ENCODE measurements around the gene TMEM53. TPM values are rescaled to one million over a fixed set of nuclear protein-coding genes. Genes with fewer than 3 reads are reported as not detected.

Gene TMEM53
- total RNA-seq, 4 donors from 2014 or later = 3.9 to 10.4 (median 8.0) TPM

GRCh38 chr1:44693900-44694299 lies 19.6 kb upstream of the TMEM53 start:
- DNase-seq = no peak
- no peak overlapping the region for H3K4me3 ChIP-seq (replicated peaks in 1 of 3)
- TF ChIP-seq POLR2A (IDR thresholded peaks at IDR 0.05) = no peak
- TF ChIP-seq CTCF (IDR thresholded peaks at IDR 0.05) = no peak
- H3K27ac ChIP-seq = no peak overlapping the region
- WGBS, 2 donors = 94 to 99% methylated on average over 3 of the region's 3 CpGs
- no peaks in the 10 kb centered on the region for H3K36me3 ChIP-seq
- no peaks in the 10 kb centered on the region for H3K9me3 ChIP-seq
- no peaks in the 10 kb centered on the region for H3K4me1 ChIP-seq
- intact Hi-C loops (cut with DNase I) = no loop called here
- no peaks in the 10 kb centered on the region for H3K27me3 ChIP-seq

- TF ChIP-seq CTCF (IDR thresholded peaks at IDR 0.05) = no peak
- no peak for TF ChIP-seq POLR2A (IDR thresholded peaks at IDR 0.05)
- no peak for DNase-seq
- WGBS, 2 donors = 85% methylated on average over 2 of the region's 2 CpGs
- Histone ChIP-seq H3K9me3 (no peaks in the 10 kb centered on the region), H3K36me3 (no peaks in the 10 kb centered on the region), H3K4me1 (no peaks in the 10 kb centered on the region), H3K4me3 (replicated peaks in 1 of 3) (no peak overlapping the region), H3K27me3 (no peaks in the 10 kb centered on the region), H3K27ac (no peak overlapping the region)
- intact Hi-C loops (cut with DNase I) = no loop called here
Measured at GRCh38 chr1:44693159-44693558, 18.9 kb upstream of the TMEM53 start.

GRCh38 chr1:44689447-44689765 lies 15.1 kb upstream of the TMEM53 start:
- 78 to 81% methylated on average over 3 of the region's 3 CpGs for WGBS, 2 donors
- Histone ChIP-seq H3K36me3 (no peaks in the 10 kb centered on the region), H3K4me3 (replicated peaks in 1 of 3) (no peak overlapping the region), H3K4me1 (no peaks in the 10 kb centered on the region), H3K27ac (no peak overlapping the region), H3K9me3 (no peaks in the 10 kb centered on the region), H3K27me3 (no peaks in the 10 kb centered on the region)
- no peak for DNase-seq
- TF ChIP-seq POLR2A (IDR thresholded peaks at IDR 0.05) = no peak
- TF ChIP-seq CTCF (IDR thresholded peaks at IDR 0.05) = no peak
- intact Hi-C loops (cut with DNase I) = no loop called here

- no peak overlapping the region for H3K27ac ChIP-seq
- H3K9me3 ChIP-seq = no peaks in the 10 kb centered on the region
- H3K4me1 ChIP-seq = no peaks in the 10 kb centered on the region
- no peak for DNase-seq
- no peaks in the 10 kb centered on the region for H3K36me3 ChIP-seq
- H3K4me3 ChIP-seq (replicated peaks in 1 of 3) = no peak overlapping the region
- WGBS, 2 donors = 72 to 74% methylated on average over 12 of the region's 12 CpGs
- H3K27me3 ChIP-seq = no peaks in the 10 kb centered on the region
- TF ChIP-seq POLR2A (IDR thresholded peaks at IDR 0.05) = no peak
- no peak for TF ChIP-seq CTCF (IDR thresholded peaks at IDR 0.05)
- intact Hi-C loops (cut with DNase I) = no loop called here
Measured at GRCh38 chr1:44688760-44689446, 14.6 kb upstream of the TMEM53 start.

- Histone ChIP-seq H3K4me3 (replicated peaks in 1 of 3) (no peak overlapping the region), H3K27me3 (no peaks in the 10 kb centered on the region), H3K9me3 (no peaks in the 10 kb centered on the region), H3K4me1 (no peaks in the 10 kb centered on the region), H3K36me3 (no peaks in the 10 kb centered on the region), H3K27ac (no peak overlapping the region)
- TF ChIP-seq CTCF (IDR thresholded peaks at IDR 0.05) (no peak), POLR2A (IDR thresholded peaks at IDR 0.05) (no peak)
- intact Hi-C loops (cut with DNase I) = no loop called here
- no peak for DNase-seq
- WGBS, 2 donors = 76 to 86% methylated on average over 8 of the region's 8 CpGs
Measured at GRCh38 chr1:44685881-44686280, 11.6 kb upstream of the TMEM53 start.

Data from thyroid gland (tissue), 4 donors.